Measurements from ENCODE around the gene OGFRL1.

The OGFRL1 gene

GRCh38 chr6:71287926-71288227 is 734 bp upstream of the OGFRL1 start:
- DNase-seq, result peak in 1 of 2 experiments; percentile 75

- DNase-seq, result peak in 1 of 2 experiments; percentile 22
These were observed 609 bp downstream of the OGFRL1 start for GRCh38 chr6:71289039-71289801.

GRCh38 chr6:71289802-71290175 is 1.2 kb downstream of the OGFRL1 start:
- DNase-seq, result no peak

GRCh38 chr6:71290611-71291010 is 2.0 kb downstream of the OGFRL1 start:
- no peak for DNase-seq

GRCh38 chr6:71292001-71292400 is 3.4 kb downstream of the OGFRL1 start:
- peak; percentile 49 to 81 for DNase-seq

- no peak for DNase-seq
These were observed 5.5 kb downstream of the OGFRL1 start for GRCh38 chr6:71294121-71294523.

GRCh38 chr6:71298459-71298858 is 9.8 kb downstream of the OGFRL1 start:
- DNase-seq, result no peak

GRCh38 chr6:71299541-71300470 is 11.2 kb downstream of the OGFRL1 start:
- DNase-seq, result no peak

GRCh38 chr6:71300561-71301168 is 12.1 kb downstream of the OGFRL1 start:
- no peak for DNase-seq

GRCh38 chr6:71301546-71301945 is 12.9 kb downstream of the OGFRL1 start:
- DNase-seq, result no peak

- peak; percentile 13 to 65 for DNase-seq
These were observed 21.0 kb downstream of the OGFRL1 start for GRCh38 chr6:71309656-71310055.

- DNase-seq, result peak; percentile 28 to 75
These were observed 21.6 kb downstream of the OGFRL1 start for GRCh38 chr6:71310261-71310660.

GRCh38 chr6:71312089-71312488 is 23.5 kb downstream of the OGFRL1 start:
- DNase-seq, result no peak

- no peak for DNase-seq
These were observed 28.8 kb downstream of the OGFRL1 start for GRCh38 chr6:71317441-71317840.

GRCh38 chr6:71320041-71320440 is 31.4 kb downstream of the OGFRL1 start:
- DNase-seq, result no peak

GRCh38 chr6:71321314-71321713 is 32.7 kb downstream of the OGFRL1 start:
- DNase-seq, result no peak

- no peak for DNase-seq
These were observed 35.7 kb downstream of the OGFRL1 start for GRCh38 chr6:71324194-71324785.

- DNase-seq, result no peak
These were observed 38.0 kb downstream of the OGFRL1 start for GRCh38 chr6:71326611-71327010.

- no peak for DNase-seq
These were observed 41.9 kb downstream of the OGFRL1 start for GRCh38 chr6:71330501-71330900.

- DNase-seq, result no peak
These were observed 43.4 kb downstream of the OGFRL1 start for GRCh38 chr6:71332012-71332411.

- DNase-seq, result no peak
These were observed 44.4 kb downstream of the OGFRL1 start for GRCh38 chr6:71333050-71333449.

- no peak for DNase-seq
These were observed 45.1 kb downstream of the OGFRL1 start for GRCh38 chr6:71333697-71334096.

- no peak for DNase-seq
These were observed 46.2 kb downstream of the OGFRL1 start for GRCh38 chr6:71334768-71335167.

Data from NCI-H524 (cell line).